ENCODE results near the gene ICAM5. TPM values are rescaled to one million over a fixed set of nuclear protein-coding genes. Genes with fewer than 3 reads are reported as not detected.

The ICAM5 gene
- 0.57 to 1.2 TPM (median 0.65 TPM) in 5 replicates for total RNA-seq (2022; extraction: Qiagen RNA extraction; ENCODE audit: low read depth)

GRCh38 chr19:10289836-10290356 lies at the start of gene ICAM5:
Gene ICAM5 (plus strand): TSS chr19:10289952. CDS start chr19:10290044, 92 bp downstream.

GRCh38 chr19:10251792-10252694 lies 37.7 kb upstream of the ICAM5 start, which contains the start of gene MRPL4:
Gene MRPL4 (plus strand): TSS chr19:10252214. CDS start chr19:10252254, 40 bp downstream.

DNA sequence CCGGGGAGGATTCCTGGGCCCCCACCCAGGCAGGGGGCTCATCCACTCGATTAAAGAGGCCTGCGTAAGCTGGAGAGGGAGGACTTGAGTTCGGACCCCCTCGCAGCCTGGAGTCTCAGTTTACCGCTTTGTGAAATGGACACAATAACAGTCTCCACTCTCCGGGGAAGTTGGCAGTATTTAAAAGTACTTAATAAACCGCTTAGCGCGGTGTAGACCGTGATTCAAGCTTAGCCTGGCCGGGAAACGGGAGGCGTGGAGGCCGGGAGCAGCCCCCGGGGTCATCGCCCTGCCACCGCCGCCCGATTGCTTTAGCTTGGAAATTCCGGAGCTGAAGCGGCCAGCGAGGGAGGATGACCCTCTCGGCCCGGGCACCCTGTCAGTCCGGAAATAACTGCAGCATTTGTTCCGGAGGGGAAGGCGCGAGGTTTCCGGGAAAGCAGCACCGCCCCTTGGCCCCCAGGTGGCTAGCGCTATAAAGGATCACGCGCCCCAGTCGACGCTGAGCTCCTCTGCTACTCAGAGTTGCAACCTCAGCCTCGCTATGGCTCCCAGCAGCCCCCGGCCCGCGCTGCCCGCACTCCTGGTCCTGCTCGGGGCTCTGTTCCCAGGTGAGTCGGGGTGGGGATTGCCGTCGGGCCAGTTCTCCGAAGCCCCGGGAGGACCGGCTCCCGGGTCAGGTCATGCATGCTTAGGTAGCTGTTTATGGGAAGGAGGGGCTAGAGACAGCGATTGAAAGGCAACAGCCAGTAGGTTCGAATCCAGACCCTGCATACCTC lies 18.9 kb upstream of the ICAM5 start, which contains the start of gene ICAM1:
TSS of gene ICAM1 (plus strand) at position 505 of the 779 bp plus-strand sequence. CDS start at position 545, 40 bp downstream.

DNA sequence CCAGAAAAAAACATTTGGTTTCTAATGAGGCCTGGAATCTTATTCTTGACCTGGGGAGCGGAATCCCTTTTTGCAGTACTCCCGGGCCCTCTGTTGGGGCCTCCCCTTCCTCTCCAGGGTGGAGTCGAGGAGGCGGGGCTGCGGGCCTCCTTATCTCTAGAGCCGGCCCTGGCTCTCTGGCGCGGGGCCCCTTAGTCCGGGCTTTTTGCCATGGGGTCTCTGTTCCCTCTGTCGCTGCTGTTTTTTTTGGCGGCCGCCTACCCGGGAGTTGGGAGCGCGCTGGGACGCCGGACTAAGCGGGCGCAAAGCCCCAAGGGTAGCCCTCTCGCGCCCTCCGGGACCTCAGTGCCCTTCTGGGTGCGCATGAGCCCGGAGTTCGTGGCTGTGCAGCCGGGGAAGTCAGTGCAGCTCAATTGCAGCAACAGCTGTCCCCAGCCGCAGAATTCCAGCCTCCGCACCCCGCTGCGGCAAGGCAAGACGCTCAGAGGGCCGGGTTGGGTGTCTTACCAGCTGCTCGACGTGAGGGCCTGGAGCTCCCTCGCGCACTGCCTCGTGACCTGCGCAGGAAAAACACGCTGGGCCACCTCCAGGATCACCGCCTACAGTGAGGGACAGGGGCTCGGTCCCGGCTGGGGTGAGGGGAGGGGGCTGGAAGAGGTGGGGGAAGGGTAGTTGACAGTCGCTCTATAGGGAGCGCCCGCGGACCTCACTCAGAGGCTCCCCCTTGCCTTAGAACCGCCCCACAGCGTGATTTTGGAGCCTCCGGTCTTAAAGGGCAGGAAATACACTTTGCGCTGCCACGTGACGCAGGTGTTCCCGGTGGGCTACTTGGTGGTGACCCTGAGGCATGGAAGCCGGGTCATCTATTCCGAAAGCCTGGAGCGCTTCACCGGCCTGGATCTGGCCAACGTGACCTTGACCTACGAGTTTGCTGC lies 2.7 kb upstream of the ICAM5 start, which contains the start of gene ICAM4:
TSS of gene ICAM4 (plus strand) at position 153 of the 935 bp plus-strand sequence. CDS start at position 211, 58 bp downstream.

GRCh38 chr19:10309423-10309822 lies 19.7 kb downstream of the ICAM5 start, which contains the start of gene ZGLP1:
Gene ZGLP1 (minus strand): TSS chr19:10309815.

DNA sequence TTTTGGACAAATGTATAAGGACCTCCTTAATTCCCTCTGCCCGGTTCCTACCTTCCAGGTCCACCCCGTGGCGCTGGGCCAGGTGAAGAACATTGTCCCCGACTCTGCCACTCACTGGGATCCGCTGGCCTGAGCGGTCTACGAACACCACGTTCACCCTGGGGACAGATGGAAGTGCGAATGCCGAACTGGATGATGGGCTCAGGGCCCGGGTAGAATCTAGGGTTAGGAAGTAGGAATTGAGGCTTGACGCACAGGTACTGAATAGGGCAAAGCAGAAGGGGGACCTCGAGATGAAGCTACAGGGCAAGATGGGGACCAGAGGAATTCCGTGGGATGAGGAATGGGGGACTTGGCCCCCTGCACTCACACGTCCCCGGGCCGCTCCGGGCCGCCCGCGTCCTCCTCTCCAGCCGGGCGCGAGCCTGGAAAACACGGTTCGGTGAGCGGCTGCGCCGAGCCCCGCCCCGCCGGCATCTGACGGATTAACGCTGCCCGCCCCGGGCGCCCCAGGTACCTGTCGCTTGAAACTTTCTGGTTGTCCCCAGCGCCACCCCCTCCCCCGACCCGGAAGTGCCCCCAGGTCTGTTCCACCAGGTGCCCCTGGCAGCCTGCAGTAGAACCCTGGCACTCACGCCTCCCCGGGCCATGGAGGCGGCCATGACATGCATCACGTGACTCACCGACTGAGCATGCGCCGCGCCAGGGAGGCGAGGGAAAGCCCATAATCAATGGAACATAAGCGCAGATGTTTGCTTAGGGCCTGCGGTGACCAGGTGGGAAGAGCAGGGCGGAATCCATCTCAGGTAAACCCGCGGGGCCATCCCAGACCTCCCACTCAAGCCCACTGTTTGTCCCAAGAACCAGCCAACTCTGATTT lies 25.8 kb downstream of the ICAM5 start, which contains the start of gene FDX2:
TSS of gene FDX2 (minus strand) at position 681 of the 880 bp plus-strand sequence. CDS start at position 662, 19 bp downstream.

GRCh38 chr19:10332965-10333757 lies 43.4 kb downstream of the ICAM5 start, which contains the start of gene RAVER1:
Gene RAVER1 (minus strand): TSS chr19:10333529. CDS start chr19:10333507, 22 bp downstream.

DNA sequence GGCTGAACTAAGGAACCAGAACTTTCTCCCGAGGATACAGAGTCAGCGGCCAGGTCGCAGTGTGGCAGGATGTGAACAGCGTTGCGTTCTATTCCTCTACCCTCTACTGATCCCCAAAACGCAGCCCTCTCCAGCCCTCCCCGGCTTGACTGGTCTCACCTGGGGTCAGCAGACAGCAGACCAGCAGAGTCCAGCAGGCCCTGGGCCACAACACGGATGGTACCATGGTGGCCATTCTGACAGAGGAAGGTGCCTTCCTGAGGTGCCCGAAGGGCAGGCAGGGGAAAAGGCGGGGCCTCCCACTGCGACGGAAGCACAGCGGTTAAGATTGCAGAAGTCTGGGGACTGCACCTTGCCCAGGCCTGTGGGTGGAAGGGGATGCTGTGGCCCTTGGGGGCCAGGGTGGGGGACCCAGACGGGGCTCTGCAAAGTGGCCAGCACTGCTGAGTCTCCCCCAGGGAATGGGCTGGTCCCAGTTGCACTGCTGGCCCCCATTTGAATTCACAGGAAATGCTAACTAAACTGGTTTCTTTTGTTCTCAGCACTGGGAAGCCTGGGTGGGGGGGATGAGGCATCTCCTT lies 49.7 kb downstream of the ICAM5 start, which contains the start of gene ICAM3:
TSS of gene ICAM3 (minus strand) at position 245 of the 581 bp plus-strand sequence. CDS start at position 235, 10 bp downstream.

Other genes starting within 250 kb of the ICAM5 start
- gene SHFL, start 203.6 kb upstream of the ICAM5 start, total RNA-seq (2022; extraction: Qiagen RNA extraction; ENCODE audit: low read depth), result 7.2 to 8.4 TPM (median 8.2 TPM) in 5 replicates
- 0.05 to 0.13 TPM (median 0.10 TPM) in 3 of 5 replicates, not detected in the others for gene ANGPTL6, start 187.3 kb upstream of the ICAM5 start, total RNA-seq (2022; extraction: Qiagen RNA extraction; ENCODE audit: low read depth)
- 46.3 to 65.6 TPM (median 52.4 TPM) in 5 replicates for gene PPAN, start 183.6 kb upstream of the ICAM5 start, total RNA-seq (2022; extraction: Qiagen RNA extraction; ENCODE audit: low read depth)
- 7.0 to 12.1 TPM (median 7.4 TPM) in 5 replicates for gene P2RY11, start 178.3 kb upstream of the ICAM5 start, total RNA-seq (2022; extraction: Qiagen RNA extraction; ENCODE audit: low read depth)
- gene EIF3G, start 170.1 kb upstream of the ICAM5 start, total RNA-seq (2022; extraction: Qiagen RNA extraction; ENCODE audit: low read depth), result 150 to 181 TPM (median 162 TPM) in 5 replicates
- 54.7 to 71.6 TPM (median 67.8 TPM) in 5 replicates for gene DNMT1, start 95.0 kb upstream of the ICAM5 start, total RNA-seq (2022; extraction: Qiagen RNA extraction; ENCODE audit: low read depth)
- gene S1PR2, start 58.6 kb upstream of the ICAM5 start, total RNA-seq (2022; extraction: Qiagen RNA extraction; ENCODE audit: low read depth), result 1.1 to 1.6 TPM (median 1.2 TPM) in 5 replicates
- 61.4 to 79.0 TPM (median 69.4 TPM) in 5 replicates for gene MRPL4, start 37.7 kb upstream of the ICAM5 start, total RNA-seq (2022; extraction: Qiagen RNA extraction; ENCODE audit: low read depth)
- gene ICAM1, start 18.8 kb upstream of the ICAM5 start, total RNA-seq (2022; extraction: Qiagen RNA extraction; ENCODE audit: low read depth), result 3.9 to 7.0 TPM (median 5.1 TPM) in 5 replicates
- gene ICAM4, start 3.0 kb upstream of the ICAM5 start, total RNA-seq (2022; extraction: Qiagen RNA extraction; ENCODE audit: low read depth), result 0.09 to 0.17 TPM (median 0.11 TPM) in 4 of 5 replicates, not detected in the other
- 0.87 to 3.6 TPM (median 1.7 TPM) in 5 replicates for gene ZGLP1, start 19.9 kb downstream of the ICAM5 start, total RNA-seq (2022; extraction: Qiagen RNA extraction; ENCODE audit: low read depth)
- gene FDX2, start 26.1 kb downstream of the ICAM5 start, total RNA-seq (2022; extraction: Qiagen RNA extraction; ENCODE audit: low read depth), result 21.5 to 37.1 TPM (median 29.8 TPM) in 5 replicates
- 21.6 to 34.4 TPM (median 30.0 TPM) in 5 replicates for gene RAVER1, start 43.6 kb downstream of the ICAM5 start, total RNA-seq (2022; extraction: Qiagen RNA extraction; ENCODE audit: low read depth)
- 5.6 to 10.2 TPM (median 8.8 TPM) in 5 replicates for gene ICAM3, start 49.7 kb downstream of the ICAM5 start, total RNA-seq (2022; extraction: Qiagen RNA extraction; ENCODE audit: low read depth)
- 32.6 to 51.3 TPM (median 48.2 TPM) in 5 replicates for gene TYK2, start 90.6 kb downstream of the ICAM5 start, total RNA-seq (2022; extraction: Qiagen RNA extraction; ENCODE audit: low read depth)
- gene CDC37, start 113.6 kb downstream of the ICAM5 start, total RNA-seq (2022; extraction: Qiagen RNA extraction; ENCODE audit: low read depth), result 174 to 204 TPM (median 177 TPM) in 5 replicates
- gene PDE4A, start 130.6 kb downstream of the ICAM5 start, total RNA-seq (2022; extraction: Qiagen RNA extraction; ENCODE audit: low read depth), result 4.3 to 6.4 TPM (median 5.1 TPM) in 5 replicates
- gene KEAP1, start 213.4 kb downstream of the ICAM5 start, total RNA-seq (2022; extraction: Qiagen RNA extraction; ENCODE audit: low read depth), result 59.7 to 76.3 TPM (median 65.5 TPM) in 5 replicates
- 2.1 to 2.9 TPM (median 2.6 TPM) in 5 replicates for gene S1PR5, start 227.5 kb downstream of the ICAM5 start, total RNA-seq (2022; extraction: Qiagen RNA extraction; ENCODE audit: low read depth)